WTC11 (cell line): ENCODE measurements around the gene SIGLEC15. TPM values are rescaled to one million over a fixed set of nuclear protein-coding genes. Genes with fewer than 3 reads are reported as not detected.

Source experiments
- ATAC-seq: fragments of 200-7000 bp; cut with Tn5 transposase; 2 replicates; pipeline ENCODE4 v1.10.0; 2021; ENCODE audit warnings: mild to moderate bottlenecking, moderate library complexity
- CTCF ChIA-PET: fragments of 300-600 bp; sonication (Branson Sonifier 250); formaldehyde crosslinking; loops from one replicate; lab custom pipeline; 2021; ENCODE audit warnings: antibody characterized with exemption; lab: Charles Lee
- POLR2A ChIA-PET: fragments of 350-600 bp; sonication (Branson Sonifier 250); formaldehyde crosslinking; loops from one replicate; lab custom pipeline; 2021; ENCODE audit warnings: antibody characterized with exemption; lab: Charles Lee
- DNase-seq: peaks from one replicate; pipeline ENCODE4 v3.0.0; 2021; ENCODE audit warnings: low spot score
- H3K27ac Mint-ChIP-seq: 2 replicates; pipeline ENCODE4 v1.8.0; 2021; ENCODE audit warnings: mixed read lengths
- H3K27me3 Mint-ChIP-seq: 2 replicates; pipeline ENCODE4 v1.8.0; 2021; ENCODE audit warnings: low read depth, mild to moderate bottlenecking, moderate library complexity, mixed read lengths
- H3K36me3 Mint-ChIP-seq: 2 replicates; pipeline ENCODE4 v1.8.0; 2021; ENCODE audit warnings: mixed read lengths
- H3K4me1 Mint-ChIP-seq: 2 replicates; pipeline ENCODE4 v1.8.0; 2022; ENCODE audit warnings: mixed read lengths
- H3K4me3 Mint-ChIP-seq: 2 replicates; pipeline ENCODE4 v1.8.0; 2021; ENCODE audit warnings: mild to moderate bottlenecking, moderate library complexity, mixed read lengths
- H3K9me3 Mint-ChIP-seq: 2 replicates; pipeline ENCODE4 v1.8.0; 2021; ENCODE audit warnings: mixed read lengths
- ATF3 ChIP-seq: sonication (generic); formaldehyde crosslinking; conservative IDR thresholded peaks from 2 replicates; pipeline ENCODE4 v1.8.1; 2022; ENCODE audit warnings: mild to moderate bottlenecking, missing genetic modification reagents
- ELF4 ChIP-seq: sonication (generic); formaldehyde crosslinking; IDR thresholded peaks from 2 replicates; pipeline ENCODE4 v1.8.1; 2022; ENCODE audit warnings: low read depth, mild to moderate bottlenecking, moderate library complexity, missing genetic modification reagents
- ETV6 ChIP-seq: sonication (generic); formaldehyde crosslinking; IDR thresholded peaks from 2 replicates; pipeline ENCODE4 v1.8.1; 2022; ENCODE audit warnings: mild to moderate bottlenecking, missing genetic modification reagents
- FOXP1 ChIP-seq: sonication (generic); formaldehyde crosslinking; IDR thresholded peaks from 2 replicates; pipeline ENCODE4 v1.8.0; 2022; ENCODE audit warnings: missing genetic modification reagents, mild to moderate bottlenecking, moderate library complexity, borderline replicate concordance
- FOXP4 ChIP-seq: sonication (generic); formaldehyde crosslinking; IDR thresholded peaks from 2 replicates; pipeline ENCODE4 v1.8.0; 2022; ENCODE audit warnings: mild to moderate bottlenecking, missing genetic modification reagents
- GTF2I ChIP-seq: fragments of 250-450 bp; sonication (Bioruptor Pico); conservative IDR thresholded peaks from 2 replicates; pipeline ENCODE4 v1.4.0; 2021; ENCODE audit warnings: mild to moderate bottlenecking
- JAZF1 ChIP-seq: fragments of 250-450 bp; sonication (Bioruptor Pico); IDR thresholded peaks from 2 replicates; pipeline ENCODE4 v1.9.0; 2021; ENCODE audit warnings: moderate library complexity, mild to moderate bottlenecking, inconsistent platforms
- JUN ChIP-seq: sonication (generic); formaldehyde crosslinking; IDR thresholded peaks from 2 replicates; pipeline ENCODE4 v1.8.0; 2023; ENCODE audit warnings: mild to moderate bottlenecking, missing genetic modification reagents
- OVOL2 ChIP-seq: fragments of 250-450 bp; sonication (Bioruptor Pico); IDR thresholded peaks from 2 replicates; pipeline ENCODE4 v1.9.0; 2021; ENCODE audit warnings: mild to moderate bottlenecking, borderline replicate concordance
- RELA ChIP-seq: sonication (generic); formaldehyde crosslinking; IDR thresholded peaks from 2 replicates; pipeline ENCODE4 v1.8.1; 2022; ENCODE audit warnings: missing genetic modification reagents, mild to moderate bottlenecking, borderline replicate concordance
- SP1 ChIP-seq: sonication (generic); formaldehyde crosslinking; conservative IDR thresholded peaks from 2 replicates; pipeline ENCODE4 v1.8.1; 2022; ENCODE audit warnings: missing genetic modification reagents
- TP53 ChIP-seq: sonication (generic); formaldehyde crosslinking; IDR thresholded peaks from 2 replicates; pipeline ENCODE4 v1.8.1; 2023; ENCODE audit warnings: mild to moderate bottlenecking, missing genetic modification reagents
- USF1 ChIP-seq: sonication (generic); formaldehyde crosslinking; IDR thresholded peaks from 2 replicates; pipeline ENCODE4 v1.8.0; 2022; ENCODE audit warnings: mild to moderate bottlenecking, missing genetic modification reagents
- ZNF671 ChIP-seq: fragments of 250-450 bp; sonication (Bioruptor Pico); IDR thresholded peaks from 2 replicates; pipeline ENCODE4 v1.8.0; 2021; ENCODE audit warnings: mild to moderate bottlenecking
- total RNA-seq: library from RNA; stranded (reverse); gene quantifications from 3 replicates; pipeline ENCODE4 v1.2.3, GENCODE V29; 2021
- TF ChIP-seq, protein P1 (sequence below): sonication (generic); formaldehyde crosslinking; IDR thresholded peaks from 2 replicates; pipeline ENCODE4 v1.8.1; 2022; ENCODE audit warnings: missing genetic modification reagents, borderline replicate concordance
- TF ChIP-seq, protein P2 (sequence below): fragments of 200-600 bp; IDR thresholded peaks from 2 replicates; pipeline ENCODE4 v1.8.0; 2022; ENCODE audit warnings: antibody characterized with exemption
- TF ChIP-seq, protein P3 (sequence below): sonication (generic); formaldehyde crosslinking; IDR thresholded peaks from 2 replicates; pipeline ENCODE4 v1.8.1; 2022; ENCODE audit warnings: mild to moderate bottlenecking, missing genetic modification reagents, moderate library complexity, borderline replicate concordance

Gene SIGLEC15
- total RNA-seq, 1 experiment from 2014 or later: not detected

DNA sequence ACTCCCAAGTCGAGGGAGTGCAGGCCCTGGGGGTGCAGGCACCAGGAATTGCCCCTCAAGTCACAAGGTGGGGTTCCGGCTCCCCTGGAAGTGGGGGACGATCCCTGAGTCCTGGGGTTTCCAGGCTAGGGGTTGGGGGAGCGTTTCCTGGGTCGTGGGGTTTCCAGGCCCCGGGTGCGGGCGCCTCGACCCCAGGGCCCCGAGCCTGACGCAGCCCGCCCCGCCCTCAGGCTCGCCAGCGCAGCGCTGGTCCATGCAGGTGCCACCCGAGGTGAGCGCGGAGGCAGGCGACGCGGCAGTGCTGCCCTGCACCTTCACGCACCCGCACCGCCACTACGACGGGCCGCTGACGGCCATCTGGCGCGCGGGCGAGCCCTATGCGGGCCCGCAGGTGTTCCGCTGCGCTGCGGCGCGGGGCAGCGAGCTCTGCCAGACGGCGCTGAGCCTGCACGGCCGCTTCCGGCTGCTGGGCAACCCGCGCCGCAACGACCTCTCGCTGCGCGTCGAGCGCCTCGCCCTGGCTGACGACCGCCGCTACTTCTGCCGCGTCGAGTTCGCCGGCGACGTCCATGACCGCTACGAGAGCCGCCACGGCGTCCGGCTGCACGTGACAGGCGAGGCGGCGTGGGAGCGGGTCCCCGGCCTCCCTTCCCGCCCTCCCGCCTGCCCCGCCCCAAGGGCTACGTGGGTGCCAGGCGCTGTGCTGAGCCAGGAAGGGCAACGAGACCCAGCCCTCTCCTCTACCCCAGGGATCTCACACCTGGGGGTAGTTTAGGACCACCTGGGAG, 12.0 kb downstream of the SIGLEC15 start (continued):
- no peak for TF ChIP-seq JAZF1
- TF ChIP-seq OVOL2 (CRISPR knock-in tag): no peak
- peak; percentile 98 for TF ChIP-seq FOXP4 (CRISPR knock-in tag)
- peak; percentile 53; the same call in 1 of the 2 replicates for TF ChIP-seq SP1 (CRISPR knock-in tag)
- TF ChIP-seq, protein P1, sequence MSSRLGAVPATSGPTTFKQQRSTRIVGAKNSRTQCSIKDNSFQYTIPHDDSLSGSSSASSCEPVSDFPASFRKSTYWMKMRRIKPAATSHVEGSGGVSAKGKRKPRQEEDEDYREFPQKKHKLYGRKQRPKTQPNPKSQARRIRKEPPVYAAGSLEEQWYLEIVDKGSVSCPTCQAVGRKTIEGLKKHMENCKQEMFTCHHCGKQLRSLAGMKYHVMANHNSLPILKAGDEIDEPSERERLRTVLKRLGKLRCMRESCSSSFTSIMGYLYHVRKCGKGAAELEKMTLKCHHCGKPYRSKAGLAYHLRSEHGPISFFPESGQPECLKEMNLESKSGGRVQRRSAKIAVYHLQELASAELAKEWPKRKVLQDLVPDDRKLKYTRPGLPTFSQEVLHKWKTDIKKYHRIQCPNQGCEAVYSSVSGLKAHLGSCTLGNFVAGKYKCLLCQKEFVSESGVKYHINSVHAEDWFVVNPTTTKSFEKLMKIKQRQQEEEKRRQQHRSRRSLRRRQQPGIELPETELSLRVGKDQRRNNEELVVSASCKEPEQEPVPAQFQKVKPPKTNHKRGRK: no peak
- TF ChIP-seq ETV6: peak; percentile 98; the same call in 1 of the 2 replicates
- peak; percentile 90 for TF ChIP-seq USF1
- peak; percentile 91; the same call in 1 of the 2 replicates for TF ChIP-seq JUN (CRISPR knock-in tag)
- TF ChIP-seq ZNF671 (CRISPR knock-in tag): no peak

- POLR2A ChIA-PET: no interaction called here
- ATAC-seq: no peak
- Mint-ChIP-seq H3K36me3 (no peaks in the 10 kb centered on the region), H3K27me3 (peaks cover 47% of the 10 kb centered on the region), H3K27ac (no peak overlapping the region), H3K9me3 (no peaks in the 10 kb centered on the region)
- 0 out of 2 replicates have a peak, but pooled peaks have one; percentile 20 for TF ChIP-seq FOXP1 (CRISPR knock-in tag)
- no peak for TF ChIP-seq GTF2I (CRISPR knock-in tag)
- TF ChIP-seq TP53: 0 out of 2 replicates have a peak, but pooled peaks have one; percentile 30
- no peak for TF ChIP-seq ELF4 (CRISPR knock-in tag)
- TF ChIP-seq, all 79 proteins: peak for 2
- CTCF ChIA-PET: interaction anchor here (1.0 to 3.5 kb wide), 8 partner anchors 42 to 190 kb away, joined by 3 to 36 read pairs (median 8); no protein-coding TSS in a partner anchor
- peaks cover 22% of the 10 kb centered on the region for H3K4me1 Mint-ChIP-seq
- DNase-seq: no peak
- peak overlapping the region; percentile 43 for H3K4me3 Mint-ChIP-seq
Measured at GRCh38 chr18:45838302-45839070, 13.0 kb downstream of the SIGLEC15 start.

- Mint-ChIP-seq H3K27ac (no peak overlapping the region), H3K4me1 (peaks cover 22% of the 10 kb centered on the region), H3K4me3 (no peak overlapping the region), H3K27me3 (peaks cover 44% of the 10 kb centered on the region)
- ChIA-PET CTCF (interaction anchor here (0.6 to 3.5 kb wide), 39 partner anchors 9 to 233 kb away, joined by 3 to 36 read pairs (median 5); partner anchors contain the start of genes SIGLEC15 and SLC14A1), POLR2A (no interaction called here)
- TF ChIP-seq JUN (CRISPR knock-in tag) (no peak), RELA (CRISPR knock-in tag) (no peak), TP53 (no peak), ATF3 (no peak)
- TF ChIP-seq, protein P2, sequence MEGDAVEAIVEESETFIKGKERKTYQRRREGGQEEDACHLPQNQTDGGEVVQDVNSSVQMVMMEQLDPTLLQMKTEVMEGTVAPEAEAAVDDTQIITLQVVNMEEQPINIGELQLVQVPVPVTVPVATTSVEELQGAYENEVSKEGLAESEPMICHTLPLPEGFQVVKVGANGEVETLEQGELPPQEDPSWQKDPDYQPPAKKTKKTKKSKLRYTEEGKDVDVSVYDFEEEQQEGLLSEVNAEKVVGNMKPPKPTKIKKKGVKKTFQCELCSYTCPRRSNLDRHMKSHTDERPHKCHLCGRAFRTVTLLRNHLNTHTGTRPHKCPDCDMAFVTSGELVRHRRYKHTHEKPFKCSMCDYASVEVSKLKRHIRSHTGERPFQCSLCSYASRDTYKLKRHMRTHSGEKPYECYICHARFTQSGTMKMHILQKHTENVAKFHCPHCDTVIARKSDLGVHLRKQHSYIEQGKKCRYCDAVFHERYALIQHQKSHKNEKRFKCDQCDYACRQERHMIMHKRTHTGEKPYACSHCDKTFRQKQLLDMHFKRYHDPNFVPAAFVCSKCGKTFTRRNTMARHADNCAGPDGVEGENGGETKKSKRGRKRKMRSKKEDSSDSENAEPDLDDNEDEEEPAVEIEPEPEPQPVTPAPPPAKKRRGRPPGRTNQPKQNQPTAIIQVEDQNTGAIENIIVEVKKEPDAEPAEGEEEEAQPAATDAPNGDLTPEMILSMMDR: peak; percentile 40; the same call in 1 of the 2 replicates
- TF ChIP-seq, protein P3, sequence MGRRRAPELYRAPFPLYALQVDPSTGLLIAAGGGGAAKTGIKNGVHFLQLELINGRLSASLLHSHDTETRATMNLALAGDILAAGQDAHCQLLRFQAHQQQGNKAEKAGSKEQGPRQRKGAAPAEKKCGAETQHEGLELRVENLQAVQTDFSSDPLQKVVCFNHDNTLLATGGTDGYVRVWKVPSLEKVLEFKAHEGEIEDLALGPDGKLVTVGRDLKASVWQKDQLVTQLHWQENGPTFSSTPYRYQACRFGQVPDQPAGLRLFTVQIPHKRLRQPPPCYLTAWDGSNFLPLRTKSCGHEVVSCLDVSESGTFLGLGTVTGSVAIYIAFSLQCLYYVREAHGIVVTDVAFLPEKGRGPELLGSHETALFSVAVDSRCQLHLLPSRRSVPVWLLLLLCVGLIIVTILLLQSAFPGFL (CRISPR knock-in tag): no peak
- TF ChIP-seq, protein P1: no peak
- TF ChIP-seq, all 79 proteins: peak for 1
- H3K9me3 Mint-ChIP-seq: no peaks in the 10 kb centered on the region
- H3K36me3 Mint-ChIP-seq: no peaks in the 10 kb centered on the region
- DNase-seq: peak; percentile 56
- peak; percentile 65 for ATAC-seq
Measured at GRCh38 chr18:45839414-45840395, 14.2 kb downstream of the SIGLEC15 start.
